HS-27A (cell line): ENCODE measurements around the gene HIVEP1.

Source experiments
- DNase-seq: peaks from one replicate; pipeline ENCODE4 v3.0.0-alpha.2; 2012; ENCODE audit warnings: low read depth, missing footprints

HIVEP1 gene

DNA sequence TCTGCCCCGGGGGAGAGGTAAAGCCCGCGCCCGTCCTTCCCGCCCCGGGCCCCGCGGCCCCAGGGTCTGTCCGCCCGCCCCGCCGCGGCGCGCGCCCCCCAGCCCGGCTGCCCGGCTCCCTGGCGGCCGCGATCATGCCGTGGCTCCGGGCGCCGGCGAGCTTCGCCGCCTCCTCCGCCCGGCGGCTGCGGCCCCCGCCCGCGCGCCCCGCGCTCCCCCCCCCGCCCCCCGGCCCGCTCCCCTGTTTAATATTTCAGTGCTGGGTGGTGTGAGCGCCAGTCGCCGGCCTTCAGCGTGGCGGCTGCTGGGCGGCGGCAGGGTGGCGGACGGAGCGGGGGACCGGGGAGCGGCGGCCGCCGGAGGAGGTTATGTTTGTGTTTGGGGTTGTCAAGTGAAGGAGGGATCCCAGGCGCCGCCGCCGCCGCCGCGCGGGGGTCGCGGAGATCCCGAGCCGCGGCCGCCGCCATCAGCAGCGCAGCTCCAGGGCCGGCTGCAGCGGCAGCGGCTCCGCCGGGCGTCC is at the start of gene HIVEP1:
HIVEP1 (plus strand) TSS at position 275 of the 520 bp plus-strand sequence. CDS start 3,317 bp downstream, outside the sequence.
- DNase-seq: no peak

DNA sequence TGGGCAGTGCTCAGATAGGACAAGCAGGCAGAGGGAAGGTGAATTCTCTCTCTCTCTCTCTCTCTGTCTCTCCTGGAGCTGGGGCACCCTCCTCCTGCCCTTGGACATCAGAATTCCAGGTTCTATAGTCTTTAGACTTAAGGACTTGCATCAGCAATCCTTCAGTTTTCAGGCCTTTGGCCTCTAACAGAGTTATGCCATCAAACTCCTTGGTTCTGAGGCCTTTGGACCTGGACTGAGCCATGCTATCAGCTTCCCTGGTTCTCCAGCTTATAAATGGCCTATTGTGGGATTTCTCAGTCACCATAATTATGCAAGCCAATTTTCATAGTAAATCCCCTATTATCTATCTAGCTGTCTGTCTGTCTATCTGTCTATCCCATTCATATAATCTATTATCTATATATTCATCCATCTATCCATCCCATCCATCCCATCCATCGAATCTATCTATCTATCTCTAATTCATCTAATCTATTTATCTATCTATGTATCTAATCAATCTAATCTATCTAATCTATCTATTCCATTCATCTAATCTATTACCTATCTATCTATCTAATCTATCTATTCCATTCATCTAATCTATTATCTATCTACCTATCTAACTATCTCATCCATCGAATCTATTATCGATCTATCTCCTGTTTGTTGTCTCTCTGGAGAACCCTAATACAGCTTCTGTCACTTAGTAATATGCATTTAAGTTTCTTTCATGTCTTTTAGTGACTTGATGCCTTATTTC is 48.2 kb upstream of the HIVEP1 start:
- DNase-seq: no peak

DNA sequence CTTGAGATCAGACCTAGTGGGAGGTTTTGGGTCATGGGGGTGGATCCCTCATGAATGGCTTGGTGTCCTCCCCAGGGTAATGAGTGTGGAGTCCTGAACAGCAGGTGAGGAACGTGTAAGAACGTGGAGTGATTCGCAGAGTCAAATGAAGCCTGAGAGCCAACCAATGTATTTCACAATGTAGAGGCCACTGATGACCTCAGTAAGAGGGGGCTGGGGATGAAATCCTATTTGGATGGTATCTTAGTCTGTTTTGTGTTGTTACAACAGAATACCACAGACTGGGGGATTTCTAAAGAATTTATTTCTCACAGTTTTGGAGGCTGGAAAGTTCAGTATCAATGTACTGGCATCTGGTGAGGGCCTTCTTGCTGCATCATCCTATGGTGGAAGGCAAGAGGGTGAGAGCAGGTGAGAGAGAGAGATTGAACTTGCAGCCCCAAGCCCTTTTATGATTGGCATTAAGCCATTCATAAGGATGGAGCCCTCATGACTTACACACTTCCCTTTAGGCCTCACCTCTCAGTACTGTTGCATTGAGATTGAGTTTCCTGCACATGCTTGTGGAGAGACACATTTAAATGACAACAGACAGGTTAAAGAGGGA is 47.3 kb upstream of the HIVEP1 start:
- DNase-seq: no peak

DNA sequence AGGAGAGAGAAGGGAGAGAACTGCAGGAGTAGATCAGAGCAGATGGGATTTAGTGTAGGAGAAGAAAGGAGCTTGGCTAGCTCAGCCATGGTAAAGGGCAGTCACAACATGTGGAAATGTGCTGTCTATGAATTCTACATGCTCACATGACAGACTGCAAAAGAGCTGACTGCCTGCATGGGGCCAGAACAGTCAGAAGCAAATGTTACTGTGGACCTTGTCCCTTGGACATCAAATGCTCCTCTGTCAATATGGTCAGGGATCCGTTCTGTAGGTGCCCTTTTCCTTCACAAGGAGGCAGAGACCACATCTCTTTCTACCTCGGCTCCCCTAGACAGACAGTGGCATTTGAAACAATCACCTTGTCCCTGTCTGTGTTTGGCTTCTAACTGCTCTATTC is 46.6 kb upstream of the HIVEP1 start:
- no peak for DNase-seq

- DNase-seq: no peak
Observed at GRCh38 chr6:11968241-11968806, 43.8 kb upstream of the HIVEP1 start.

DNA sequence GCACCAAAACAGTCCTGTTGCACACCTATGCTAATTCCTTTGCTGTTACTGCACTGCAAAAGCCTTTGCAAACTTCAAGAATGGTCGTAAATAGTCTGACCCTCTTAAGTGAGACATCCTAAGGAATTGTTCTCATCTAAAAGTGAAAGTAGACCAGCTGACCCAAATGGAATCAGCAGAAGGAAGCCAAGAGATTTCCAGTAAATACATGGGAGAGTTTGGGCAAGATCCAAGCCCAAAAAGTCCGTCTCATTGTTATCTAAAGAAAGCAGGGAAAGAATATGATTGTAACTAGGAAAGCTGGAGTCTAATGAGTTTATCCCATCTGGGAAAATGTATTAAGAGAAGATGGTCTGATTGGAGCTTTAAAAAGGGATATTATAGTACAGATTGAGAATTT is 43.0 kb upstream of the HIVEP1 start:
- no peak for DNase-seq

- DNase-seq: no peak
Observed at GRCh38 chr6:11970114-11970513, 42.0 kb upstream of the HIVEP1 start.

DNA sequence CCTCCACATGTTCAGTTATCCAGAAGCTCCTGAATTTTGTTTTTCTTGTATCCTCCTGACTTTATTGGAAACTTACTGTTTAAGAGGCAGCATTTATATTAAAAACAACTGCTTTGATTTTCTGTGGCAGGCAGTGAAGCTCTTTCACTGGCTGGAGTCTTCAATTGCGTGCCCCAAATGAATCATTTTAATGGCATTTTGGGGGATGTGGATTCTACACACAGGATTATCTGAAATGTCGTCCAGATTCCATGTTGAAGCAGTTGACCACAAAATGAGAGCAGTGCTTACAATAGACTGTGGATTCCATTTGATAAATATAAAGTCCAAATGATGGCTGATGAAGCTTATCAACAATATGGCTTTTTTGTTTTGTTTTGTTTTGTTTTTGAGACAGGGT is 41.0 kb upstream of the HIVEP1 start:
- peak; percentile 80 for DNase-seq

DNA sequence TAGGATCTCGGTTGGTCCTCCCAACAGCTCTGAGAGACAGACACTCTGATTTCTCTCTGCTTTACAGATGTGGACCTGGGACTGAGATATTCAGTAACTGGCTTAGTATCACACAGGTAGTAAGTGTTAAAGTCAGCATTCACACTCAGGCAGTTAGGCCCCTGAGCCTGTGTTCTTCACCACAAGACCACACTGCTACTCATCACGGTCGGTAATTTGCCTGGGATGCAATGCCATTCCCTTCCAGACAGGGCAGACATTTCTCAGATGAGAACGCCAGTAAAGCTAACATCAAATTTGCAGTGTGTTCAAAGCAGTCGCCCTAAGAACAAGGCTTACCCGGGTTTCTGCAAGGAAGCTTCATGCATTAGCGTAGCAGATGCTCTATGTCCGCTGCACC is 39.8 kb upstream of the HIVEP1 start:
- no peak for DNase-seq

GRCh38 chr6:11972806-11973205 is 39.3 kb upstream of the HIVEP1 start:
- DNase-seq: no peak

GRCh38 chr6:11973238-11973637 is 38.9 kb upstream of the HIVEP1 start:
- DNase-seq: no peak

GRCh38 chr6:11974089-11974488 is 38.0 kb upstream of the HIVEP1 start:
- DNase-seq: no peak

- no peak for DNase-seq
Observed at GRCh38 chr6:11975353-11975977, 36.6 kb upstream of the HIVEP1 start.

GRCh38 chr6:11976489-11976888 is 35.6 kb upstream of the HIVEP1 start:
- no peak for DNase-seq

- no peak for DNase-seq
Observed at GRCh38 chr6:11977193-11977592, 34.9 kb upstream of the HIVEP1 start.

- DNase-seq: no peak
Observed at GRCh38 chr6:11977738-11978137, 34.4 kb upstream of the HIVEP1 start.

DNA sequence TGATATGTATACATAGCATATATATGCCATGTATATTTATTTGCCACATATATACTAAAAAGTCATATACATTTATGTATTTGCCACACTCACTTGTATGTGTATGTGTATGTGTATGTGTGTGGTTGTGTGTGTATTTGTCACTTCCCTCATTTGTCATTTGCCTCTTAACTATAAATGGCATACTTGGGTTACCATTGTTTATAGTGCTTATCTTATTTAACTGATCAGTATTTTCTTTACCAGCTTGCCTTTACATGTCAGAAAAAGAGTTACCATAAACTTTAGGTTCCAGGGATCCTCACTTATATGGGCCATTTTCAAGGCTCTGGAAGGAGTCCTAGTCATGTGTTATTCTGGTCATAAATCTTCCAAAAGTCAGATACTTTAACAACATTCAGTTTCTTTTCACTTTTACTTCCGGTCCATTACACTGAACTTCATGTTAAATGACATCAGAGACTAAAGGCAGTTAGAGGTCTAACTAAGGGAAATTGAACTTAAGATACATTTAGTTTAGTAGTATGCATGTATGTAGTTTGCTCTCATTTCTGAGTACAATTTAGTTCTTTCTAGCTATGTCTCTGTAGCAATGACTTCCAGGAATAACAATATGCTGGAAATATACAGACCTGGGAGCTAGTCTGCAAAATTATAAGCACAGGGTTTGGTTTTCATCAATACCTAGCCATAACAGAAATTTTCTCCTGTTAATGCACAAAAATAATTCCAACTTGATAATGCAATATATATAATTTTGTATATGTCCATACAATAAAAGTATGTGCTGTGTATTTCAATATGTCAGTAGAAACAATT is 33.7 kb upstream of the HIVEP1 start:
- no peak for DNase-seq

DNA sequence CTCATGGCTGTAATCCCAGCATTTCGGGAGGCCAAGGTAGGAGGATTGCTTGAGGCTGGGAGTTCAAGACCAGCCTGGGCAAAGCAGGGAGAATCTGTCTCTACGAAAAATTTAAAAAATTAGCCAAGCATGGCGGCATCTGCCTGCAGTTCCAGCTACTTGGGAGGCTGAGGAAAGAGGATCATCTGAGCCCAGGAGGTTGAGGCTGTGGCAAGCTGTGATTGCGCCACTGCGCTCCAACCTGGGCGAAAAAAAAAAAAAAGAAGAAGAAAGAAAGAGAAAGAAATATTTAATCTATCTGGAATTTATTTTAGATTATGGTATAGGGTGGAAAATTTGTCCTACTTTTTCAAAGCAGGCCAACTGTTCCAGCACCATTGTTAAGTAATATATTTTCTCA is 32.2 kb upstream of the HIVEP1 start:
- no peak for DNase-seq

DNA sequence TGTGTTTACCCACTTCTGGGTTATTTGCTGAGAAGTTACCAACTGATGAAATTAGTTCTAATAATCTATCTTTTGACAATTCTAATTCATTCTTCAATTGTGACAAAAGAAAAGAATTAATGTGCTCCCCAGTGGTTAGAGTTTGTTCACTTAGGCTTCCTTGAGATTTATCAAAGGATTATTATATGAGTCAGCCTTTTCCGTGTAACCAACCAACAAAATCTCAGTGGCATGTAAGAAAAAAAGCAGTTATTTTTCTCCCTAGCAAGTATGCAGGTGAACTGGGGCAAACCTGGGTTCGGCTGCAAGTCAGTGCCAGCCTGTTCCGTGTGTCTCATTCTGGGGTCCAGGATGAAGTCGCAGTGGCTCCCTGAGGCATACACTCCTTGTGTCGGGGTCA is 28.8 kb upstream of the HIVEP1 start:
- DNase-seq: no peak

DNA sequence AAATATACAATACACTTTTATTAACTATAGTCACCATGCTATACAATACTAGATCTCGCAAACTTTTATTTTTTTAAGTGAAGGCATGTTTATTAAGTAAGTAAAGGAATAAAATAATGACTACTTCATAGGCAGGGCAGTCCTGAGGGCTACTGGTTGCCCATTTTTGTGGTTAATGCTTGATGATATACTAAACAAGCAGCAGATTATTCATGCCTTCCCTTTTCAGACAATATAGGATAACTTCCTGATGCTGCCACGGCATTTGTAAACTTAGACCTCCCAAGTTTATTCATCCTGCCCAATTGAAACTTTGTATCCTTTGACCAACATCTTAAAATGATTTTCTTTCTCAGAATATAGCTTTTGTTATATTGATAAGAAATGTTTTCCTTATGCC is 24.7 kb upstream of the HIVEP1 start:
- no peak for DNase-seq

GRCh38 chr6:11989386-11989785 is 22.7 kb upstream of the HIVEP1 start:
- DNase-seq: no peak

DNA sequence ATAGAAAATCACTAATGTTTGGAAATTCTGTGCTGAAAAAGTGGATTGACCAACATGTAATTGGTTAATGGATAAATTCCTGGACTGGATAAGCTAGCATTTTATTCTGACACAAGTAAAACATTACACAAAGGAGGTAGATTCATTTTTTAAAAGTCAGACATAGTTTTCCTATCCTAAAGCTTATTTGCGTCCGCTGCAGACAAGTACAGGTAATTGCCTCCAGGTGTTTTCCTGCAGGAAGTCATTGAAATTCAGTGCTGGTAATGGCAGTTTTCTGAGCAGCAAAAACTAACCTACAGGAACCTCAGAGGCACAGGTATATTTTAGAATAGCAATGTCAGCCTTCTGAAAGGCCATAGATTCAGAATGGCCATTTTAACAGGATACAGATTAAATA is 20.0 kb upstream of the HIVEP1 start:
- DNase-seq: no peak
